KMS-11 (cell line): ENCODE data around the gene LCT.

Source experiments
- H2AFZ ChIP-seq: fragments of 200-600 bp; sonication (generic); 2 replicates; pipeline ENCODE4 v1.6.1; 2016; ENCODE audit warnings: antibody characterized with exemption, mixed run types, low read depth
- H3K27ac ChIP-seq: fragments of 200-600 bp; sonication (generic); 2 replicates; pipeline ENCODE4 v1.6.1; 2016; ENCODE audit warnings: mild to moderate bottlenecking, mixed run types
- H3K27me3 ChIP-seq: fragments of 200-600 bp; sonication (generic); 2 replicates; pipeline ENCODE4 v1.6.1; 2017; ENCODE audit warnings: mild to moderate bottlenecking, low read depth, mixed run types, moderate library complexity; ENCODE audit not compliant: insufficient read depth
- H3K36me3 ChIP-seq: fragments of 200-600 bp; sonication (generic); 2 replicates; pipeline ENCODE4 v1.6.1; 2017; ENCODE audit warnings: mild to moderate bottlenecking, mixed run types; ENCODE audit not compliant: insufficient read depth
- H3K4me1 ChIP-seq: fragments of 200-600 bp; sonication (generic); 2 replicates; pipeline ENCODE4 v1.6.1; 2016; ENCODE audit warnings: mild to moderate bottlenecking, low read depth, mixed run types; ENCODE audit not compliant: poor library complexity, severe bottlenecking
- H3K4me2 ChIP-seq: fragments of 200-600 bp; sonication (generic); 2 replicates; pipeline ENCODE4 v1.7.0; 2016; ENCODE audit warnings: mild to moderate bottlenecking, mixed run types
- H3K4me3 ChIP-seq: fragments of 200-600 bp; sonication (generic); IDR thresholded peaks from 2 replicates; pipeline ENCODE4 v1.6.1; 2017; ENCODE audit warnings: low read depth, low read length, mixed read lengths; ENCODE audit not compliant: insufficient read depth
- H3K79me2 ChIP-seq: fragments of 200-600 bp; sonication (generic); 2 replicates; pipeline ENCODE4 v1.6.1; 2016; ENCODE audit warnings: low read depth, mixed run types; ENCODE audit not compliant: insufficient read depth
- H3K9ac ChIP-seq: fragments of 200-600 bp; sonication (generic); 2 replicates; pipeline ENCODE4 v1.6.1; 2016; ENCODE audit warnings: mild to moderate bottlenecking, mixed run types
- H4K20me1 ChIP-seq: fragments of 200-600 bp; sonication (generic); 2 replicates; pipeline ENCODE4 v1.6.1; 2016; ENCODE audit warnings: mild to moderate bottlenecking, mixed run types; ENCODE audit not compliant: insufficient read depth
- CTCF ChIP-seq: fragments of 200-600 bp; sonication (generic); conservative IDR thresholded peaks from 2 replicates; pipeline ENCODE4 v1.6.1; 2017; ENCODE audit warnings: low read depth, mild to moderate bottlenecking, antibody characterized with exemption, low read length, moderate library complexity, mixed read lengths

LCT gene

GRCh38 chr2:135849087-135849486 lies 12.1 kb upstream of the LCT start:
- H3K36me3 ChIP-seq = no peaks in the 10 kb centered on the region
- no peaks in the 10 kb centered on the region for H3K79me2 ChIP-seq
- H3K4me1 ChIP-seq = no peaks in the 10 kb centered on the region
- no peak overlapping the region for H2AFZ ChIP-seq
- H3K27me3 ChIP-seq = no peaks in the 10 kb centered on the region
- no peak overlapping the region for H3K4me3 ChIP-seq
- no peak overlapping the region for H3K4me2 ChIP-seq
- TF ChIP-seq CTCF = no peak
- no peak overlapping the region for H3K9ac ChIP-seq
- no peaks in the 10 kb centered on the region for H4K20me1 ChIP-seq
- no peak overlapping the region for H3K27ac ChIP-seq

GRCh38 chr2:135845997-135846396 lies 9.0 kb upstream of the LCT start:
- Histone ChIP-seq H3K79me2 (no peaks in the 10 kb centered on the region), H3K4me1 (no peaks in the 10 kb centered on the region), H2AFZ (no peak overlapping the region), H3K27me3 (no peaks in the 10 kb centered on the region), H3K36me3 (no peaks in the 10 kb centered on the region), H3K9ac (no peak overlapping the region), H3K4me3 (no peak overlapping the region), H3K4me2 (no peak overlapping the region), H3K27ac (no peak overlapping the region), H4K20me1 (no peaks in the 10 kb centered on the region)
- no peak for TF ChIP-seq CTCF

- H3K36me3 ChIP-seq = no peaks in the 10 kb centered on the region
These were observed 8.3 kb upstream of the LCT start for GRCh38 chr2:135845257-135845656.

GRCh38 chr2:135844301-135844895 lies 7.4 kb upstream of the LCT start:
- no peaks in the 10 kb centered on the region for H3K4me1 ChIP-seq
- H3K4me2 ChIP-seq = no peak overlapping the region
- no peaks in the 10 kb centered on the region for H3K79me2 ChIP-seq
- no peaks in the 10 kb centered on the region for H4K20me1 ChIP-seq
- no peak overlapping the region for H3K9ac ChIP-seq
- TF ChIP-seq CTCF = no peak
- no peaks in the 10 kb centered on the region for H3K36me3 ChIP-seq
- no peak overlapping the region for H2AFZ ChIP-seq
- no peak overlapping the region for H3K27ac ChIP-seq
- no peak overlapping the region for H3K4me3 ChIP-seq
- no peaks in the 10 kb centered on the region for H3K27me3 ChIP-seq

More at GRCh38 chr2:135845257-135845656, 8.3 kb upstream of the LCT start:
- H3K27ac ChIP-seq = no peak overlapping the region
- H3K79me2 ChIP-seq = no peaks in the 10 kb centered on the region
- H3K9ac ChIP-seq = no peak overlapping the region
- no peak overlapping the region for H3K4me3 ChIP-seq
- no peaks in the 10 kb centered on the region for H3K27me3 ChIP-seq
- no peak for TF ChIP-seq CTCF
- H4K20me1 ChIP-seq = no peaks in the 10 kb centered on the region
- H3K4me1 ChIP-seq = no peaks in the 10 kb centered on the region
- no peak overlapping the region for H3K4me2 ChIP-seq
- no peak overlapping the region for H2AFZ ChIP-seq
